ENCODE data around the gene SLC22A13.

- TF ChIP-seq, protein P1, sequence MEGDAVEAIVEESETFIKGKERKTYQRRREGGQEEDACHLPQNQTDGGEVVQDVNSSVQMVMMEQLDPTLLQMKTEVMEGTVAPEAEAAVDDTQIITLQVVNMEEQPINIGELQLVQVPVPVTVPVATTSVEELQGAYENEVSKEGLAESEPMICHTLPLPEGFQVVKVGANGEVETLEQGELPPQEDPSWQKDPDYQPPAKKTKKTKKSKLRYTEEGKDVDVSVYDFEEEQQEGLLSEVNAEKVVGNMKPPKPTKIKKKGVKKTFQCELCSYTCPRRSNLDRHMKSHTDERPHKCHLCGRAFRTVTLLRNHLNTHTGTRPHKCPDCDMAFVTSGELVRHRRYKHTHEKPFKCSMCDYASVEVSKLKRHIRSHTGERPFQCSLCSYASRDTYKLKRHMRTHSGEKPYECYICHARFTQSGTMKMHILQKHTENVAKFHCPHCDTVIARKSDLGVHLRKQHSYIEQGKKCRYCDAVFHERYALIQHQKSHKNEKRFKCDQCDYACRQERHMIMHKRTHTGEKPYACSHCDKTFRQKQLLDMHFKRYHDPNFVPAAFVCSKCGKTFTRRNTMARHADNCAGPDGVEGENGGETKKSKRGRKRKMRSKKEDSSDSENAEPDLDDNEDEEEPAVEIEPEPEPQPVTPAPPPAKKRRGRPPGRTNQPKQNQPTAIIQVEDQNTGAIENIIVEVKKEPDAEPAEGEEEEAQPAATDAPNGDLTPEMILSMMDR (IDR thresholded peaks at IDR 0.05): no peak
- no peak for TF ChIP-seq POLR2A (IDR thresholded peaks at IDR 0.05)
Observed at GRCh38 chr3:38264779-38265178, 833 bp upstream of the SLC22A13 start.

Data from body of pancreas (tissue), 4 donors.